ENCODE data around the gene ITGA1.

Gene ITGA1

GRCh38 chr5:52802272-52802973 is 14.7 kb downstream of the ITGA1 start:
- Mint-ChIP-seq H3K36me3 (ENCODE audit: low read depth) (peaks cover 51% of the 10 kb centered on the region), H3K4me1 (peaks cover 72% of the 10 kb centered on the region), H3K27ac (no peak overlapping the region), H3K9me3 (no peaks in the 10 kb centered on the region), H3K4me3 (peak overlapping the region; percentile 94), H3K27me3 (peaks cover 2% of the 10 kb centered on the region)
- no peak for ATAC-seq
- no peak for DNase-seq

- H3K9me3 Mint-ChIP-seq = no peaks in the 10 kb centered on the region
- peaks cover 70% of the 10 kb centered on the region for H3K4me1 Mint-ChIP-seq
- peak overlapping the region; percentile 94 for H3K4me3 Mint-ChIP-seq
- H3K36me3 Mint-ChIP-seq (ENCODE audit: low read depth) = peaks cover 51% of the 10 kb centered on the region
- ATAC-seq = no peak
- H3K27me3 Mint-ChIP-seq = peaks cover 2% of the 10 kb centered on the region
- no peak for DNase-seq
- no peak overlapping the region for H3K27ac Mint-ChIP-seq
Observed at GRCh38 chr5:52802974-52803336, 15.2 kb downstream of the ITGA1 start.

GRCh38 chr5:52804387-52804791 is 16.7 kb downstream of the ITGA1 start:
- Mint-ChIP-seq H3K9me3 (no peaks in the 10 kb centered on the region), H3K36me3 (ENCODE audit: low read depth) (peaks cover 51% of the 10 kb centered on the region), H3K4me3 (peak overlapping the region; percentile 3), H3K27ac (no peak overlapping the region), H3K27me3 (peaks cover 2% of the 10 kb centered on the region), H3K4me1 (peaks cover 58% of the 10 kb centered on the region)
- ATAC-seq (no peak), DNase-seq (no peak)

GRCh38 chr5:52804981-52805380 is 17.3 kb downstream of the ITGA1 start:
- Mint-ChIP-seq H3K4me1 (peaks cover 54% of the 10 kb centered on the region), H3K27me3 (no peaks in the 10 kb centered on the region), H3K27ac (no peak overlapping the region), H3K4me3 (no peak overlapping the region), H3K36me3 (ENCODE audit: low read depth) (peaks cover 48% of the 10 kb centered on the region), H3K9me3 (no peaks in the 10 kb centered on the region)
- ATAC-seq (no peak), DNase-seq (no peak)

- Mint-ChIP-seq H3K36me3 (ENCODE audit: low read depth) (peaks cover 41% of the 10 kb centered on the region), H3K9me3 (no peaks in the 10 kb centered on the region), H3K4me1 (peaks cover 51% of the 10 kb centered on the region), H3K27me3 (no peaks in the 10 kb centered on the region), H3K4me3 (no peak overlapping the region), H3K27ac (no peak overlapping the region)
- DNase-seq (no peak), ATAC-seq (no peak)
Observed at GRCh38 chr5:52805615-52806014, 17.9 kb downstream of the ITGA1 start.

- peaks cover 28% of the 10 kb centered on the region for H3K36me3 Mint-ChIP-seq (ENCODE audit: low read depth)
- peaks cover 41% of the 10 kb centered on the region for H3K4me1 Mint-ChIP-seq
Observed at GRCh38 chr5:52807037-52807436, 19.3 kb downstream of the ITGA1 start.

GRCh38 chr5:52807723-52808122 is 20.0 kb downstream of the ITGA1 start:
- Mint-ChIP-seq H3K9me3 (no peaks in the 10 kb centered on the region), H3K4me1 (peaks cover 35% of the 10 kb centered on the region)
- DNase-seq = no peak

More at GRCh38 chr5:52807037-52807436, 19.3 kb downstream of the ITGA1 start:
- Mint-ChIP-seq H3K9me3 (no peaks in the 10 kb centered on the region), H3K27ac (no peak overlapping the region), H3K27me3 (no peaks in the 10 kb centered on the region), H3K4me3 (no peak overlapping the region)
- ATAC-seq (no peak), DNase-seq (no peak)

GRCh38 chr5:52808316-52808901 is 20.7 kb downstream of the ITGA1 start:
- Mint-ChIP-seq H3K4me1 (peaks cover 29% of the 10 kb centered on the region), H3K27ac (no peak overlapping the region), H3K9me3 (no peaks in the 10 kb centered on the region), H3K4me3 (no peak overlapping the region), H3K27me3 (no peaks in the 10 kb centered on the region), H3K36me3 (ENCODE audit: low read depth) (peaks cover 18% of the 10 kb centered on the region)
- ATAC-seq (no peak), DNase-seq (no peak)

More at GRCh38 chr5:52807723-52808122, 20.0 kb downstream of the ITGA1 start:
- H3K27me3 Mint-ChIP-seq = no peaks in the 10 kb centered on the region
- no peak overlapping the region for H3K27ac Mint-ChIP-seq
- no peak for ATAC-seq
- H3K36me3 Mint-ChIP-seq (ENCODE audit: low read depth) = peaks cover 22% of the 10 kb centered on the region
- no peak overlapping the region for H3K4me3 Mint-ChIP-seq

- Mint-ChIP-seq H3K36me3 (ENCODE audit: low read depth) (peaks cover 8% of the 10 kb centered on the region), H3K27ac (no peak overlapping the region), H3K27me3 (no peaks in the 10 kb centered on the region), H3K9me3 (no peaks in the 10 kb centered on the region), H3K4me1 (peaks cover 18% of the 10 kb centered on the region), H3K4me3 (no peak overlapping the region)
- ATAC-seq (no peak), DNase-seq (no peak)
Observed at GRCh38 chr5:52809884-52810283, 22.2 kb downstream of the ITGA1 start.

- ATAC-seq (no peak), DNase-seq (no peak)
- Mint-ChIP-seq H3K9me3 (no peaks in the 10 kb centered on the region), H3K27ac (no peak overlapping the region), H3K4me3 (no peak overlapping the region), H3K27me3 (no peaks in the 10 kb centered on the region), H3K4me1 (peaks cover 12% of the 10 kb centered on the region), H3K36me3 (ENCODE audit: low read depth) (peaks cover 3% of the 10 kb centered on the region)
Observed at GRCh38 chr5:52810426-52810825, 22.7 kb downstream of the ITGA1 start.

GRCh38 chr5:52811067-52811749 is 23.5 kb downstream of the ITGA1 start:
- no peaks in the 10 kb centered on the region for H3K9me3 Mint-ChIP-seq
- DNase-seq (no peak), ATAC-seq (peak; percentile 59)
- peaks cover 12% of the 10 kb centered on the region for H3K4me1 Mint-ChIP-seq
- H3K4me3 Mint-ChIP-seq = no peak overlapping the region
- no peaks in the 10 kb centered on the region for H3K36me3 Mint-ChIP-seq (ENCODE audit: low read depth)
- H3K27ac Mint-ChIP-seq = no peak overlapping the region
- no peaks in the 10 kb centered on the region for H3K27me3 Mint-ChIP-seq

GRCh38 chr5:52814352-52815148 is 26.8 kb downstream of the ITGA1 start:
- ATAC-seq = no peak
- Mint-ChIP-seq H3K27ac (no peak overlapping the region), H3K9me3 (no peaks in the 10 kb centered on the region), H3K4me1 (peaks cover 5% of the 10 kb centered on the region), H3K36me3 (ENCODE audit: low read depth) (no peaks in the 10 kb centered on the region), H3K27me3 (no peaks in the 10 kb centered on the region), H3K4me3 (no peak overlapping the region)
- no peak for DNase-seq

GRCh38 chr5:52817818-52818217 is 30.1 kb downstream of the ITGA1 start:
- no peaks in the 10 kb centered on the region for H3K9me3 Mint-ChIP-seq
- no peaks in the 10 kb centered on the region for H3K36me3 Mint-ChIP-seq (ENCODE audit: low read depth)
- no peaks in the 10 kb centered on the region for H3K27me3 Mint-ChIP-seq
- no peak overlapping the region for H3K4me3 Mint-ChIP-seq
- DNase-seq (no peak), ATAC-seq (no peak)
- no peak overlapping the region for H3K27ac Mint-ChIP-seq
- no peaks in the 10 kb centered on the region for H3K4me1 Mint-ChIP-seq

- DNase-seq (no peak), ATAC-seq (no peak)
- H3K36me3 Mint-ChIP-seq (ENCODE audit: low read depth) = no peaks in the 10 kb centered on the region
- H3K4me3 Mint-ChIP-seq = no peak overlapping the region
- no peaks in the 10 kb centered on the region for H3K4me1 Mint-ChIP-seq
- H3K27ac Mint-ChIP-seq = no peak overlapping the region
- no peaks in the 10 kb centered on the region for H3K9me3 Mint-ChIP-seq
- no peaks in the 10 kb centered on the region for H3K27me3 Mint-ChIP-seq
Observed at GRCh38 chr5:52818360-52818759, 30.6 kb downstream of the ITGA1 start.
